ENCODE results near the gene COX19.
"Not testable (repeated sequence)": the region's sequence is repeated elsewhere in the genome, so short reads cannot be mapped to it uniquely, and the experiment has no call there.

The COX19 gene

DNA sequence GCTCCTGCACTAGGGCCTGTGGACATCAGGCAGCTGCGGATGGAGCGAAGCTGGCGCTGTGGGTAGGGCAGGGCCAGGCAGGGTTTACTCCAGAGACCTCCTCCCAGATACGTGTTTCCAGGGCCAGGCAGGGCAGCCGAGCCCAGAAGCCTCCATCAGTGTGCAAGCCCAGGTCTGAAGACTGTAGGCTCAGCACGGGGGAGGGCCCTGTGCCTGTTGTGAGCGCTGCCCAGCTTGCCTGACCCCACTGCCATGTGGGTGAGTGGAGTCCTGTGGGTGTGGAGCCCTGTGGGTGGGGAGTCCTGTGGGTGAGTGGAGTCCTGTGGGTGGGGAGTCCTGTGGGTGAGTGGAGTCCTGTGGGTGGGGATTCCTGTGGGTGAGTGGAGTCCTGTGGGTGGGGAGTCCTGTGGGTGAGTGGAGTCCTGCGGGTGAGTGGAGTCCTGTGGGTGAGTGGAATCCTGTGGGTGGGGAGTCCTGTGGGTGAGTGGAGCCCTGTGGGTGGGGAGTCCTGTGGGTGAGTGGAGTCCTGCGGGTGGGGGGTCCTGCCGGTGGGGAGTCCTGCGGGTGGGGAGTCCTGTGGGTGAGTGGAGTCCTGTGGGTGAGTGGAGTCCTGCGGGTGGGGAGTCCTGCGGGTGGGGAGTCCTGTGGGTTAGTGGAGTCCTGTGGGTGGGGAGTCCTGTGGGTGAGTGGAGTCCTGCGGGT is 25.9 kb upstream of the COX19 start:
- not testable (repeated sequence) for H3K36me3 Mint-ChIP-seq (ENCODE audit: low read depth); H3K4me1 Mint-ChIP-seq; H3K27ac Mint-ChIP-seq; ATAC-seq; H3K27me3 Mint-ChIP-seq; H3K4me3 Mint-ChIP-seq; H3K9me3 Mint-ChIP-seq; DNase-seq

DNA sequence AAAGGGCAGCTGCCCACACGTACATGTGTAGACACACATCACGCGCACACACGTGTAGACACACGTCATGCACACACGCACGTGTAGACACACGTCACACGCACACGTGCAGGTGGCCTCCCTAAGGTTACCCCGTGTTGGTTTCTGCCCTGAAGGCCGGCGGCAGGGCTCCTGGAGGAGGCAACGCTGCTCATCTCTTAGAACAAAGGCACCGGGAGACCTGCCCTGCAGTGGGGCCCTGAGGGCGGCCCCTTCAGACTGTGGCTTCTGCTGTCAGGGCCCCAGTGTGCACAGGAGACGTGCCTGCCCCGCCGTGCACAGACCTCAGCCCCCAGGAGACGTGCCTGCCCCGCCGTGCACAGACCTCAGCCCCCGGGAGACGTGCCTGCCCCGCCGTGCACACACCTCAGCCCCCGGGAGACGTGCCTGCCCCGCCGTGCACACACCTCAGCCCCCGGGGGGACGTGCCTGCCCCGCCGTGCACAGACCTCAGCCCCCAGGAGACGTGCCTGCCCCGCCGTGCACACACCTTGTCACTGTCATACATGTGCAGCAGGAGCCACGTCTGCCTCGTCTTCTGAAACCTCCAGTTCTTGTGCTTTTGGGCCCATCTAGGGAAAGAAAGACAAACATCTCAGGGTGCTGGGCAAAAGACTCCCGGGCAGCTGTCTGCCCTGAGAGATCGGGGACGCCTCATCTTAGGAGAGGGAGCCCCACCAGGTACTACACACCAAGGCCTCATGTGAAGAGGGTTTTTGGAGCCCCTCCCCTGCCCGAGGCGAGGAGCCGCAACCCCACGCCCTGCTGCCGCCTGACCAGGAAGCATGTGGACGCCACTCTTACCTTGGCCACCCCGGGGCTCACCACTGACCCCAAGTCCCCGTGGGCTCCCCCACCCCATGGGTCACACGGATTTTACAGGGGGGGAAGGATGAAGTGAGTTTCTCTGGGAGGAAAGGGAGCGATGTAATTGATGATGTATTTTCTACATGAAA is 24.9 kb upstream of the COX19 start:
- DNase-seq (no peak), ATAC-seq (no peak)
- Mint-ChIP-seq H3K27ac (no peak overlapping the region), H3K27me3 (no peaks in the 10 kb centered on the region), H3K9me3 (no peaks in the 10 kb centered on the region), H3K4me3 (no peak overlapping the region), H3K4me1 (no peaks in the 10 kb centered on the region), H3K36me3 (ENCODE audit: low read depth) (no peaks in the 10 kb centered on the region)

DNA sequence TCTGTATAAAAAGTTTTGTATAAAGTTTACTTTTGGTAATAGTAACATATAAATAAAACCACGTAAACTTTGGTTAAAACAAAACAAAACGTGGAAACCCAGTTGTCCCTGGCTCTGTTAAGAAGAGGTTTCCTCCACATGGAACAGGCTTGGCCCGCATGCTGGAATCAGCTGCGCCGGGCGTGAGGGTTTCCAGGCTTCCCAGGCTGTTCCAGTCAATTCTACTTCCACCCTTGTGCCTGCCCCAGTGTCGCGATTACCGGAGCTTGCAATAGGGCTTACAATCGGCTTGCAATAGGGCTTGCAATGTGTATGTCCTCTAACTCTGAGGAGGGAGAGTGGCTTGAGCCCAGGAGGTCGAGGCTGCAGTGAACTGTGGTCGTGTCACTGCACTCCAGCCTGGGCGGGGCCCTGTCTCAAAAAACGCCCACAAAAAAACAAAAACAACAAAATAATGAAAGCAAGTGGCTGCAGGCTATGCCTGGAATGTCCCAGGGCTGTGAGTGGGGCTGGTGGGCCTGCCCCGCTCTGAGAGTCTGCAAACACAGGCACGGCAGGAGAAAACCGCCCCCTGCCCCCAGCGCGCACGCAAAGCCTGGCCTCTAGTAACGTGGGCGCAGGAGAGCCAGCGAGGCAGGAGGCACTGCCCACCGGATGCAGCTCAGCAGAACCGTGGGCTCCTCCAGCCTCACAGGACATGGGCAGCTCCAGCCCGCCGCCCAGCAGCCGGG is 24.0 kb upstream of the COX19 start:
- no peaks in the 10 kb centered on the region for H3K4me1 Mint-ChIP-seq
- H3K27ac Mint-ChIP-seq: no peak overlapping the region
- no peaks in the 10 kb centered on the region for H3K27me3 Mint-ChIP-seq
- H3K9me3 Mint-ChIP-seq: no peaks in the 10 kb centered on the region
- no peak for DNase-seq
- no peak for ATAC-seq
- H3K36me3 Mint-ChIP-seq (ENCODE audit: low read depth): no peaks in the 10 kb centered on the region
- no peak overlapping the region for H3K4me3 Mint-ChIP-seq

DNA sequence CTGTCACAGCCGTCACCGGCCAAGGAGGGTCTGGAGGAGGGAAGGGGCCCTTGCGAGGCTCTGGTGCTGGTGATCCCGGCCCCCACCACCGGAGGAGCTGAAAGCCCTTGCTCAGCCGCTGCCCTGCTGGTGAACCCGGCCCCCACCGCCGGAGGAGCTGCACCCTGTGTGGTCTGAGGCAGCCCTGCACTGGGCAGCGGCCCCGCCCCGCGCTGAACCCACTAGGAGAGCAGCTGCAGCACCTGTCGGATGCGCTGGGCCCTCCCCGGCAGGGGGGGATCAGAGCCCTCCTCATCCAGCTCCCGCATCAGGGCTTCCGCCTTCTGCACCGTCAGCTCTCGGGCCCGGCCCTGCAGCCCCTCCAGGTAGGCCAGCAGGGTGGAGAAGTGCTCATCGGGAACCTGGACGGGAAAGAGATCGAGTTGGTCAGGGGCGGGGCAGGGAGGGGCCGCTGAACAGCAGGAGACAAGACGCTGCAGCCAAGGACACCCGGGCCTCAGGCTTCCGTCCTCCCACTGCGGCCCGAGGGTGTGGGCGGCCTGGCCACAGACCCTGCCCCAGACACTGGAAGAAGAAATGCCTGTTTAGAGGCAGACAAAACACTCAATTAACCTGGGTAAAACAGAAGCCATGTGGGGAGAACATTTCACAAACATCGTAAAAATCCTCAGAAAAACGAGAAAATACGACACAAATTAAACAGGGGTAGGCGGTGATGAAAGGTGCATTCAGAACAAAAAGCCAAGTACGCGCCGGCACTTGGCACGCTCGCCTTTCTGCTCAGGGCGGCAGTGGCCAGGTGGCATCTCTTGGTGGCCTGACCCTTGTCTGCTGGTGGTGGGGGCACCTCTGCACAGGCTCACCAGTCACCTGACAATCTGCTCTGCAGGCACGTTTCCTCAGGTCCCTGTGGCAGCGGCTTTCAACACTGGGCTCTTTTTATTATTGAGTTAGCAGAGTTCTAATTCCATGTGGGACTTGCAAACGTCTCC is 22.4 kb upstream of the COX19 start:
- no peaks in the 10 kb centered on the region for H3K27me3 Mint-ChIP-seq
- no peak overlapping the region for H3K4me3 Mint-ChIP-seq
- ATAC-seq (no peak), DNase-seq (no peak)
- peaks cover 5% of the 10 kb centered on the region for H3K4me1 Mint-ChIP-seq
- no peaks in the 10 kb centered on the region for H3K36me3 Mint-ChIP-seq (ENCODE audit: low read depth)
- no peaks in the 10 kb centered on the region for H3K9me3 Mint-ChIP-seq
- H3K27ac Mint-ChIP-seq: no peak overlapping the region

DNA sequence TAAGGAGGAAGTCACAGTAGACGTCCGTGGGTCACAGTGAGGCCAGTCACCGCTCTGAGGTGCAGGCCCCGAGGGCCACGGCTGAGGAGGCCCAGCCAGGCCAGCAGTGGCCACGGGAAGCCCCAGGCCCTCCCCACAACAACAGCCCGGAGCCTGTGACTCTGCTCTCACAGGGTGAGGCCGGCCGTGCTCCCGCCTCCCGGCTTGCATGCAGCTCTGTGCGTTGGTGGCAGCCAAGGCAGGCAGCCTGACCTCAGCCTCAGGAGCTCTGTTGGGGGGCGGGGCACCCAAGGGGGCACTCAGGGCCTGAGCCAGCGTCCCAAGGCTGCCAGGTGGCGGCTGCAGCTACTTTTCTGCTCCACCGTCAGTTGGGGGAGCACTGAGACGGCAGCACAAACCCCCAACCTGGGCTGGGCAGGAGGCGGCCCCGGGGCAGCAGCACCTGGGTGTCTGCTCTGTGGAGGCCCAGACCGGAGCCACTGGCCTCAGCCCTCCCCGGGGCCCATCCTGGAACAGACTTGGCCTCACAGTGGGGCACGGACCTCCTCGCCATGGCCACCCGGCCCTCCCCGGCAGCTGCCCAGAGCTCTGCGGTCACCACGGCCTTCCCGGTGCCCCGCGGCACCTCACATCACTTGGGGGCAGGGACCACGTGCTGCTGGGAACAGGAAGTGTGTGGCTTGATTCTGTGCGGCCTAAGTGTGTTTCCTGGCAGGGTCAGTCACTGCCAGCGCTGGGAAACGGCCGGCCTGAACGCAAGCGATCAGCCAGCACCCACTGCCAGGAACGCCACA is 20.9 kb upstream of the COX19 start:
- Mint-ChIP-seq H3K36me3 (ENCODE audit: low read depth) (no peaks in the 10 kb centered on the region), H3K27me3 (no peaks in the 10 kb centered on the region), H3K9me3 (no peaks in the 10 kb centered on the region), H3K27ac (no peak overlapping the region), H3K4me3 (no peak overlapping the region), H3K4me1 (peaks cover 5% of the 10 kb centered on the region)
- DNase-seq (no peak), ATAC-seq (no peak)

DNA sequence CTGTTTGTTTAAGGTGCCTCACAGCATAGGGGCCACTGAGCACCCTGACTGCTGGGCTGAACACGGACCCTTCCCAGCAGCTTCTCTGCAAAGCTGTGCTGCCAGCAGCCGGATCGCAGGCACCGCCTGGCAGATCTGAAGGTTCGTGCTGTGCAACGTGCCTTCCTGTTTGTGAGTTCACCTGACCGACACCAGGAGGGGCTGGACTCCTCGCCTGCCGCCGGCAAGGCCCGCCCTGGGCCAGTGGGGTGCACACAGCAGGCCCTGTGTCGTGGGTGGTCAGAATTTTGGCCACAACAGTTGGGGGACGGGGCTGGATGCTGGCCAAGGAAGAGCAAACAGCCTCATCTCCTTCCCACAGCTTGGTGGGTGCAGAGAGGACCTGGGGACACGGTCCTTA is 20.2 kb upstream of the COX19 start:
- Mint-ChIP-seq H3K27me3 (no peaks in the 10 kb centered on the region), H3K4me1 (peaks cover 5% of the 10 kb centered on the region), H3K9me3 (no peaks in the 10 kb centered on the region), H3K4me3 (no peak overlapping the region), H3K36me3 (ENCODE audit: low read depth) (no peaks in the 10 kb centered on the region), H3K27ac (no peak overlapping the region)
- no peak for DNase-seq
- ATAC-seq: no peak

GRCh38 chr7:994592-995308 is 19.4 kb upstream of the COX19 start:
- H3K9me3 Mint-ChIP-seq: no peaks in the 10 kb centered on the region
- no peak overlapping the region for H3K27ac Mint-ChIP-seq
- H3K4me1 Mint-ChIP-seq: peaks cover 5% of the 10 kb centered on the region
- no peak overlapping the region for H3K4me3 Mint-ChIP-seq
- DNase-seq: no peak
- H3K36me3 Mint-ChIP-seq (ENCODE audit: low read depth): no peaks in the 10 kb centered on the region
- H3K27me3 Mint-ChIP-seq: no peaks in the 10 kb centered on the region
- ATAC-seq: no peak

DNA sequence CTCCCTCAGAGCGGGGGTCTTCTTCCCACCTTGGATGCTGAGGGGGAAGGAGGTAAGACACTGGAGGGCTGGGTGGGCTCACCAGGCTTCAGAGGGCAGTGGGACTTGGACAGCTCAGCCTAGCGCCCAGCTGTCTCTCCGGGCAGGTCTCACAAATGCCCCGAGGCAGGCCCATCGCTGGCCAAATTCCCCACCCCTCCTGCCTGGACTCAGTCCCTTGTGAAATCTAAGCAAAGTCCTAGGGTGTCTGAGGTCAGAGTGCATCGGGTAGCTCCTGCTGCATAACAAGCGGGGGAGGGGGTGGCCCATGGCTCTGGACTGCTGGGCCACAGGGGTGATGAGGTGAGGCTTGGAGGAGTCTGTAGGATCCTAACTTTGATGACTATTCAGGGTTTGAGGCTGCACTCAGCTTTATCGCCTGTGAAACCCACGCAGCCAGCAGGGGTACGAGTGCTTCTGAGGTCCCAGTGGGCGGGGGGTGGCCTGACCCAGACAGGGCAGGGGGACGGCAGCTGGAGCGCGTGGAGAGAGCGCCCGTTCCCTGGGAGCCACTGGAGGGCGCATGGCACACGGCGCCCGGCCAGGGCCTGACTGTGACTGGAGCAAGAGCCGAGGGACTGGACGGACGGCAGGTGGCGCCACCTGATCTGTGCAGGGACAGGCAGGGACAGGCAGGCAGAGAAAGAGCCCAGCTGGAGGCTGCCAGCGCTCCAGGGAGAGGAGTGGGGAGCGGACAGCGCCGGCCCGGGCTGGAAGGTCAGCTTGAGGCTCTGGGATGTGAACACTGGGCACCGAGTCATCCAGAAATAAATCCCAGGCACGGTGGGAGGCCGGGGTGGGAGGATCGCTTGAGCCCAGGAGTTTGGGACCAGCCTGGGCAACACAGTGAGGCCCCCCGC is 17.6 kb upstream of the COX19 start:
- H3K27me3 Mint-ChIP-seq: no peaks in the 10 kb centered on the region

GRCh38 chr7:991729-992656 is 16.6 kb upstream of the COX19 start:
- DNase-seq (no peak), ATAC-seq (no peak)
- Mint-ChIP-seq H3K27me3 (no peaks in the 10 kb centered on the region), H3K36me3 (ENCODE audit: low read depth) (no peaks in the 10 kb centered on the region), H3K4me3 (no peak overlapping the region), H3K9me3 (no peaks in the 10 kb centered on the region), H3K4me1 (peaks cover 5% of the 10 kb centered on the region), H3K27ac (no peak overlapping the region)

More for the DNA sequence above, 17.6 kb upstream of the COX19 start:
- Mint-ChIP-seq H3K9me3 (no peaks in the 10 kb centered on the region), H3K27ac (no peak overlapping the region), H3K4me3 (no peak overlapping the region), H3K4me1 (peaks cover 5% of the 10 kb centered on the region), H3K36me3 (ENCODE audit: low read depth) (no peaks in the 10 kb centered on the region)
- DNase-seq (peak; percentile 96), ATAC-seq (peak; percentile 97)

DNA sequence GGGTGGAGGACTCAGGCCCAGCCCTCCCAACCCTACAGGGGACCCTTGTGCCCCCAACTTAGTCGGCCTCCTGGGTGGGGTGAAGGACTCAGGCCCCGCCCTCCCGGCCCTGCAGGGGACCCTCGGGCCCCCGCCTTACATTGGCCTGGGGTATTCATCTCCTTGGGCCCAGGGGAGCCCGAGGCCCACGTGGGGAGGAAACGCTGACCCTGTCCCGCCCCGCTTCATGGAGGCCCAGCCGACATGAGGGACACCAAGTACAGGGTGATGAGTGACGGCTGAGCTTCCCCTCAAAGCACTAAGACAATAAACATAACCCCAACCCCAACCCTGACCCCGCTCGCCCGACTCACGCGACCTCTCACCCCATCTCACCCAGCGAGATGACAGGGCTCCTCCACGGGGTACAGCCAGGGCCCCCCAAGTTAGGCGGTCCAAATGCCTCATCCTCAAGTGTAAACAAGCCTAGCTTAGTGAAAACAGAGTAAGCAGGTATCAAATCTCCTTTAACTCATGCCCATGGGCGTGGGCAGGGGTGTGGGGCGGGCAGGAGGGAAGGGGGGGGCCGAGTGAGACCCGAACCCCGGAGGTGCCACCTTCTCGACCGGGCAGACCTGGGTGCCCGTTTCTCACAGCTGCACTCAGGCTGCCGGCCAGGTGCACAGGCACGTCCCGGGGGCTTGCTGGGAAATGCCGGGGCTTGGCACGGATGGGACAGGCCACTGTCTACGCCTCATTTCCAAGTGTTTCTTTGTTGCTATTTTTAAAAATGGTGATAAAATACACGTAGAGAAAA is 15.8 kb upstream of the COX19 start:
- DNase-seq: no peak
- H3K27ac Mint-ChIP-seq: no peak overlapping the region
- H3K27me3 Mint-ChIP-seq: peaks cover 3% of the 10 kb centered on the region
- no peak for ATAC-seq
- H3K4me3 Mint-ChIP-seq: no peak overlapping the region
- H3K9me3 Mint-ChIP-seq: no peaks in the 10 kb centered on the region
- H3K4me1 Mint-ChIP-seq: peaks cover 5% of the 10 kb centered on the region
- no peaks in the 10 kb centered on the region for H3K36me3 Mint-ChIP-seq (ENCODE audit: low read depth)
